Epithelial cell of umbilical artery (primary cell): ENCODE measurements around the gene TTC16. TPM values are rescaled to one million over a fixed set of nuclear protein-coding genes. Genes with fewer than 3 reads are reported as not detected.

Source experiments
- total RNA-seq: library from RNA; depleted of rRNA; stranded (reverse); fragments of >200 nt; gene quantifications from 2 replicates; pipeline ENCODE4 v1.2.3, GENCODE V29; 2014

TTC16 gene
- total RNA-seq = not detected in 2 replicates

GRCh38 chr9:127715470-127716337, at the start of gene TTC16, which contains the start of gene PTRH1:
TSS of gene TTC16 (plus strand) at chr9:127716079. CDS start at chr9:127716146, 67 bp downstream.
TSS of gene PTRH1 (minus strand) at chr9:127715663. CDS start at chr9:127715639, 24 bp downstream.

GRCh38 chr9:127706836-127707241, 9.0 kb upstream of the TTC16 start, which contains the start of gene CFAP157:
TSS of gene CFAP157 (plus strand) at chr9:127706988. CDS start at chr9:127707032, 44 bp downstream.

GRCh38 chr9:127734747-127735529, 19.1 kb downstream of the TTC16 start, which contains the start of gene TOR2A:
TSS of gene TOR2A (minus strand) at chr9:127735294. CDS start at chr9:127735270, 24 bp downstream.

GRCh38 chr9:127778280-127779135, 62.6 kb downstream of the TTC16 start, which contains the start of gene SH2D3C:
TSS of gene SH2D3C (minus strand) at chr9:127778666. CDS start at chr9:127778627, 39 bp downstream.

Other genes starting within 250 kb of the TTC16 start
- 14.9 and 76.7 TPM in 2 replicates for gene STXBP1, start 103.8 kb upstream of the TTC16 start, total RNA-seq
- gene CFAP157, start 9.1 kb upstream of the TTC16 start, total RNA-seq = not detected in 2 replicates
- 30.7 and 35.4 TPM in 2 replicates for gene PTRH1, start 416 bp upstream of the TTC16 start, total RNA-seq
- 7.3 and 8.8 TPM in 2 replicates for gene TOR2A, start 19.2 kb downstream of the TTC16 start, total RNA-seq
- gene SH2D3C, start 62.6 kb downstream of the TTC16 start, total RNA-seq = 40.4 and 57.2 TPM in 2 replicates
- gene CDK9, start 70.0 kb downstream of the TTC16 start, total RNA-seq = 124 and 162 TPM in 2 replicates
- gene FPGS, start 86.8 kb downstream of the TTC16 start, total RNA-seq = 73.7 and 110 TPM in 2 replicates
- gene ENG, start 138.6 kb downstream of the TTC16 start, total RNA-seq = 12.6 and 38.3 TPM in 2 replicates
- 30.1 and 43.5 TPM in 2 replicates for gene AK1, start 161.6 kb downstream of the TTC16 start, total RNA-seq
- gene ST6GALNAC6, start 183.5 kb downstream of the TTC16 start, total RNA-seq = 23.4 and 32.2 TPM in 2 replicates
- gene ST6GALNAC4, start 201.0 kb downstream of the TTC16 start, total RNA-seq = 38.3 and 53.8 TPM in 2 replicates
- gene PIP5KL1, start 214.7 kb downstream of the TTC16 start, total RNA-seq = 0.65 and 0.91 TPM in 2 replicates
- gene DPM2, start 221.8 kb downstream of the TTC16 start, total RNA-seq = 5.9 and 8.8 TPM in 2 replicates